SU-DHL-6 (cell line): ENCODE data around the gene AMZ2.
"Not testable (repeated sequence)": the region's sequence is repeated elsewhere in the genome, so short reads cannot be mapped to it uniquely, and the experiment has no call there.

Experiments used
- EZH2phosphoT487 ChIP-seq: fragments of 200-600 bp; sonication (generic), shearing (Covaris generic); conservative IDR thresholded peaks from 2 replicates; pipeline ENCODE4 v1.6.1; 2018; ENCODE audit warnings: mild to moderate bottlenecking, antibody characterized with exemption, low read length, moderate library complexity, mixed read lengths
- TF ChIP-seq, protein P1 (sequence below): fragments of 200-600 bp; sonication (generic); IDR thresholded peaks from one replicate; pipeline ENCODE4 v1.5.1; 2017; ENCODE audit warnings: antibody characterized with exemption, mild to moderate bottlenecking, low read length, moderate library complexity; ENCODE audit not compliant: insufficient read depth, poor library complexity, severe bottlenecking

- TF ChIP-seq, protein P1, sequence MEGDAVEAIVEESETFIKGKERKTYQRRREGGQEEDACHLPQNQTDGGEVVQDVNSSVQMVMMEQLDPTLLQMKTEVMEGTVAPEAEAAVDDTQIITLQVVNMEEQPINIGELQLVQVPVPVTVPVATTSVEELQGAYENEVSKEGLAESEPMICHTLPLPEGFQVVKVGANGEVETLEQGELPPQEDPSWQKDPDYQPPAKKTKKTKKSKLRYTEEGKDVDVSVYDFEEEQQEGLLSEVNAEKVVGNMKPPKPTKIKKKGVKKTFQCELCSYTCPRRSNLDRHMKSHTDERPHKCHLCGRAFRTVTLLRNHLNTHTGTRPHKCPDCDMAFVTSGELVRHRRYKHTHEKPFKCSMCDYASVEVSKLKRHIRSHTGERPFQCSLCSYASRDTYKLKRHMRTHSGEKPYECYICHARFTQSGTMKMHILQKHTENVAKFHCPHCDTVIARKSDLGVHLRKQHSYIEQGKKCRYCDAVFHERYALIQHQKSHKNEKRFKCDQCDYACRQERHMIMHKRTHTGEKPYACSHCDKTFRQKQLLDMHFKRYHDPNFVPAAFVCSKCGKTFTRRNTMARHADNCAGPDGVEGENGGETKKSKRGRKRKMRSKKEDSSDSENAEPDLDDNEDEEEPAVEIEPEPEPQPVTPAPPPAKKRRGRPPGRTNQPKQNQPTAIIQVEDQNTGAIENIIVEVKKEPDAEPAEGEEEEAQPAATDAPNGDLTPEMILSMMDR = not testable (repeated sequence)
- not testable (repeated sequence) for TF ChIP-seq EZH2phosphoT487
Observed at GRCh38 chr17:68281965-68282364, 34.1 kb downstream of the AMZ2 start.
